Transverse colon (tissue), 4 donors: Measurements from ENCODE around the gene DOCK10. TPM values are rescaled to one million over a fixed set of nuclear protein-coding genes. Genes with fewer than 3 reads are reported as not detected.

Source experiments
- DNase-seq: peaks from one replicate; pipeline ENCODE4 v3.0.0-alpha.2; 2019
- H3K27ac ChIP-seq, 4 donors: fragments of 200-600 bp; sonication (generic); 2 replicates each; pipeline ENCODE4 v1.5.1; 2016 to 2018; ENCODE audit warnings: inconsistent platforms in 4 of 4
- H3K27me3 ChIP-seq: fragments of 200-600 bp; sonication (generic); 2 replicates; pipeline ENCODE4 v1.5.1; 2017; ENCODE audit warnings: inconsistent platforms
- H3K36me3 ChIP-seq, 4 donors: fragments of 200-600 bp; sonication (generic); 2 replicates each; pipeline ENCODE4 v1.5.1; 2017 to 2019; ENCODE audit warnings: inconsistent platforms in 4 of 4
- H3K4me1 ChIP-seq, 4 donors: fragments of 200-600 bp; sonication (generic); 2 replicates each; pipeline ENCODE4 v1.5.1; 2017 to 2020; ENCODE audit warnings: inconsistent platforms in 4 of 4
- H3K4me3 ChIP-seq, 4 donors: fragments of 200-600 bp; sonication (generic); 1 replicate in 1 of 4; 2 replicates in 3 of 4; pipeline versions ENCODE4 v1.5.1 to v1.6.1; 2017 to 2019; ENCODE audit warnings: inconsistent platforms in 4 of 4
- H3K9me3 ChIP-seq, 2 donors: fragments of 200-600 bp; sonication (generic); 2 replicates each; pipeline ENCODE4 v1.5.1; 2017 to 2019; ENCODE audit warnings: inconsistent platforms in 2 of 2
- EP300 ChIP-seq: sonication (generic); formaldehyde crosslinking; IDR thresholded peaks from one replicate; pipeline ENCODE4 v1.6.1; 2017; ENCODE audit warnings: antibody characterized with exemption, low read depth
- POLR2A ChIP-seq: fragments of 450-650 bp; IDR thresholded peaks from one replicate; pipeline ENCODE4 v1.6.1; 2016; ENCODE audit warnings: antibody characterized with exemption, mild to moderate bottlenecking, moderate library complexity
- POLR2AphosphoS5 ChIP-seq, 3 donors: sonication (generic); formaldehyde crosslinking; IDR thresholded peaks; one replicate each; pipeline ENCODE4 v1.6.1; 2016; ENCODE audit warnings: antibody characterized with exemption in 3 of 3
- WGBS, 2 donors: methylation state at CpG; one replicate each; pipeline ENCODE4 v1.1.5; 2018; ENCODE audit warnings: low coverage in 1 of 2; 5-methylcytosine and 5-hydroxymethylcytosine counted together
- in situ Hi-C, 4 donors: fragments of 200-750 bp; cut with MboI; loops; one replicate each; pipeline versions ENCODE4 v1.15.0 to v1.15.1; 2017; ENCODE audit warnings: low sequenced_read_pairs in 3 of 4, low pct_ligation_motif_present in 1 of 4, low pct_unique_long_range_greater_than_20kb in 1 of 4
- intact Hi-C: fragments of 100-400 bp; cut with DNase I; formaldehyde crosslinking; loops from one replicate; pipeline ENCODE4 v1.15.1; 2023; ENCODE audit warnings: low total_unique reads
- total RNA-seq, 4 donors: library from RNA; depleted of rRNA; stranded (reverse); fragments of >200 nt; gene quantifications; one replicate each; pipeline ENCODE4 v1.1.0, GENCODE V29; 2016
- TF ChIP-seq, protein P1 (sequence below), 5 experiments: fragments of 200-600 bp in 3 of 5; fragments of 450-650 bp in 2 of 5; sonication (generic) in 3 of 5; IDR thresholded peaks; 1 replicate in 2 of 5; 2 replicates in 3 of 5; pipeline ENCODE4 v1.5.1; 2016 to 2017; ENCODE audit warnings: antibody characterized with exemption in 5 of 5, inconsistent platforms in 3 of 5, mild to moderate bottlenecking in 2 of 5, moderate library complexity in 1 of 5

Gene DOCK10
- total RNA-seq, 4 donors from 2014 or later = 5.2 to 64.7 (median 14.5) TPM

DNA sequence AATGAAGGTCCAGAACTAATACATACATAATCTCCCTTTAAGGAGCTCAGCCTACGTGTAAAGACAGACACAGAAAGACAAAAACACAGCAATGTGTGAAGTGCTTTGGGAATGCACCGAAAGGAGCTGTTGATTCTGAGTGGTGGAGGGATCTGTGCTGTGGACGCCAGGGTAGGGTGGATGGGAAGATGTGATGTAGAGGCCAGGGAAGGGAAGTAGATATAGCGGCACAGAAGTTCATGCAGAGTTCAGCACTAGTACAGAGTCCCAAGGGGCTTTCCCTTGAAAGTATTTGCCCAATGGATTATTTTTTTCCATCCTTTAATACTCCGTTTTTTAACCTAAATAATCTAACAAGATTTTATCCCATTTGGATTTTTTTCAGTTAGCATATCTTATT is 32.1 kb upstream of the DOCK10 start:
- H3K4me1 ChIP-seq = no peaks in the 10 kb centered on the region
- no peak overlapping the region for H3K27ac ChIP-seq
- TF ChIP-seq, protein P1, sequence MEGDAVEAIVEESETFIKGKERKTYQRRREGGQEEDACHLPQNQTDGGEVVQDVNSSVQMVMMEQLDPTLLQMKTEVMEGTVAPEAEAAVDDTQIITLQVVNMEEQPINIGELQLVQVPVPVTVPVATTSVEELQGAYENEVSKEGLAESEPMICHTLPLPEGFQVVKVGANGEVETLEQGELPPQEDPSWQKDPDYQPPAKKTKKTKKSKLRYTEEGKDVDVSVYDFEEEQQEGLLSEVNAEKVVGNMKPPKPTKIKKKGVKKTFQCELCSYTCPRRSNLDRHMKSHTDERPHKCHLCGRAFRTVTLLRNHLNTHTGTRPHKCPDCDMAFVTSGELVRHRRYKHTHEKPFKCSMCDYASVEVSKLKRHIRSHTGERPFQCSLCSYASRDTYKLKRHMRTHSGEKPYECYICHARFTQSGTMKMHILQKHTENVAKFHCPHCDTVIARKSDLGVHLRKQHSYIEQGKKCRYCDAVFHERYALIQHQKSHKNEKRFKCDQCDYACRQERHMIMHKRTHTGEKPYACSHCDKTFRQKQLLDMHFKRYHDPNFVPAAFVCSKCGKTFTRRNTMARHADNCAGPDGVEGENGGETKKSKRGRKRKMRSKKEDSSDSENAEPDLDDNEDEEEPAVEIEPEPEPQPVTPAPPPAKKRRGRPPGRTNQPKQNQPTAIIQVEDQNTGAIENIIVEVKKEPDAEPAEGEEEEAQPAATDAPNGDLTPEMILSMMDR (IDR thresholded peaks at IDR 0.05) = no peak
- TF ChIP-seq EP300 (no peak), POLR2AphosphoS5 (IDR thresholded peaks at IDR 0.05) (no peak), POLR2A (no peak)
- in situ Hi-C loops (no loop called here), intact Hi-C loops (no loop called here)
- 70 to 83% methylated on average over 5 of the region's 5 CpGs for WGBS, 2 donors
- no peaks in the 10 kb centered on the region for H3K36me3 ChIP-seq
- H3K27me3 ChIP-seq = no peaks in the 10 kb centered on the region
- H3K4me3 ChIP-seq = no peak overlapping the region
- no peaks in the 10 kb centered on the region for H3K9me3 ChIP-seq
- no peak for DNase-seq

DNA sequence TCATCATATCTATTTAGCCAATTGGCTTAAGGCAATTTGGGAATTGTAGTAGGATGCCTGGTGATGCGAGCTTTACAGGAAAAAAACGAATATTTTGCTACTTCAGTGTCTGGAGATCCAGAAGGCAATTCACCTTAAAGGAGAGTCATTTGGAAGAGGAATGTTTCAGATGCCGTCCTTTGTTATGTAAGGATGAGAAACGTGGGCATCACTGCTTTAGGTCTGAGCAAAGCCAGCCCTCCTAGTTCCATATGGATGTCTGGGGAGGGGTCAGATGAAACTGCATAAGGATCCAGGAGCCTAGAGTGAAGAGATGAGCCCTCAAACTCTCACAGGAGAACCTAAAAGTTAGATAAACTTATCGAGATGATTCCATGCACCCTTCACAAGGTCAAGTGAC is 30.9 kb upstream of the DOCK10 start:
- no peak for TF ChIP-seq POLR2A
- TF ChIP-seq EP300 = no peak
- TF ChIP-seq POLR2AphosphoS5 (IDR thresholded peaks at IDR 0.05) = no peak
- TF ChIP-seq, protein P1 (IDR thresholded peaks at IDR 0.05) = no peak
- intact Hi-C loops = no loop called here
- WGBS, 2 donors = 60 to 70% methylated on average over 4 to 5 of the region's 5 CpGs

GRCh38 chr2:225072444-225072843 is 30.2 kb upstream of the DOCK10 start:
- TF ChIP-seq, protein P1 (IDR thresholded peaks at IDR 0.05) = no peak
- no peak for TF ChIP-seq POLR2A
- no peak for TF ChIP-seq POLR2AphosphoS5 (IDR thresholded peaks at IDR 0.05)
- no peak for TF ChIP-seq EP300
- Histone ChIP-seq H3K36me3 (no peaks in the 10 kb centered on the region), H3K4me3 (no peak overlapping the region), H3K27ac (no peak overlapping the region), H3K9me3 (no peaks in the 10 kb centered on the region), H3K27me3 (no peaks in the 10 kb centered on the region), H3K4me1 (no peaks in the 10 kb centered on the region)
- in situ Hi-C loops = no loop called here
- intact Hi-C loops = no loop called here
- WGBS, 2 donors = 93 to 100% methylated on average over 1 to 2 of the region's 2 CpGs
- DNase-seq = no peak

More for the DNA sequence above, 30.9 kb upstream of the DOCK10 start:
- Histone ChIP-seq H3K4me3 (no peak overlapping the region), H3K4me1 (no peaks in the 10 kb centered on the region), H3K27me3 (no peaks in the 10 kb centered on the region), H3K36me3 (no peaks in the 10 kb centered on the region), H3K27ac (no peak overlapping the region), H3K9me3 (no peaks in the 10 kb centered on the region)
- DNase-seq = no peak
- in situ Hi-C loops = no loop called here

- Histone ChIP-seq H3K9me3 (no peaks in the 10 kb centered on the region), H3K27me3 (no peaks in the 10 kb centered on the region), H3K27ac (no peak overlapping the region), H3K4me1 (no peaks in the 10 kb centered on the region), H3K36me3 (no peaks in the 10 kb centered on the region), H3K4me3 (no peak overlapping the region)
- in situ Hi-C loops (no loop called here), intact Hi-C loops (no loop called here)
- 73 to 89% methylated on average over 2 of the region's 2 CpGs for WGBS, 2 donors
- TF ChIP-seq POLR2A (no peak), POLR2AphosphoS5 (IDR thresholded peaks at IDR 0.05) (no peak), EP300 (no peak)
- TF ChIP-seq, protein P1 (IDR thresholded peaks at IDR 0.05) = no peak
- DNase-seq = no peak
Measured at GRCh38 chr2:225070811-225071210, 28.5 kb upstream of the DOCK10 start.
